ENCODE data around the gene GABRP. TPM values are rescaled to one million over a fixed set of nuclear protein-coding genes. Genes with fewer than 3 reads are reported as not detected.
A peak's percentile ranks its signal among the peaks of the same experiment; 100 is the strongest.
"Not testable (repeated sequence)": the region's sequence is repeated elsewhere in the genome, so short reads cannot be mapped to it uniquely, and the experiment has no call there.

GABRP gene
- total RNA-seq, 2 donors from 2014 or later: 4.8 to 5.5 TPM

- no peaks in the 10 kb centered on the region for H3K4me1 ChIP-seq (replicated peaks)
- TF ChIP-seq POLR2AphosphoS5 (IDR thresholded peaks at IDR 0.05) (no peak), POLR2A (IDR thresholded peaks at IDR 0.05) (no peak), CTCF (IDR thresholded peaks at IDR 0.05) (no peak)
- intact Hi-C loops (cut with DNase I): no loop called here
- no peaks in the 10 kb centered on the region for H3K9me3 ChIP-seq
- H3K4me3 ChIP-seq: no peak overlapping the region
- no peak overlapping the region for H3K27ac ChIP-seq
- H3K27me3 ChIP-seq (replicated peaks; ENCODE audit: insufficient read depth): no peaks in the 10 kb centered on the region
- H3K36me3 ChIP-seq: no peaks in the 10 kb centered on the region
- 88% methylated on average over 1 of the region's 1 CpG for WGBS
- no peak for DNase-seq (ENCODE audit: low spot score)
These were observed 34.7 kb downstream of the GABRP start for GRCh38 chr5:170818232-170818631.

- H3K27ac ChIP-seq: no peak overlapping the region
- H3K27me3 ChIP-seq (replicated peaks; ENCODE audit: insufficient read depth): no peaks in the 10 kb centered on the region
- H3K9me3 ChIP-seq: no peaks in the 10 kb centered on the region
- H3K36me3 ChIP-seq: no peaks in the 10 kb centered on the region
- TF ChIP-seq POLR2A (IDR thresholded peaks at IDR 0.05) (no peak), POLR2AphosphoS5 (IDR thresholded peaks at IDR 0.05) (no peak)
- intact Hi-C loops (cut with DNase I): no loop called here
- no peak for DNase-seq (ENCODE audit: low spot score)
- no peaks in the 10 kb centered on the region for H3K4me1 ChIP-seq (replicated peaks)
- no peak overlapping the region for H3K4me3 ChIP-seq
These were observed 36.3 kb downstream of the GABRP start for GRCh38 chr5:170819824-170820223.

GRCh38 chr5:170821257-170821800, 37.8 kb downstream of the GABRP start:
- no peak for DNase-seq (ENCODE audit: low spot score)
- no peak for TF ChIP-seq CTCF (IDR thresholded peaks at IDR 0.05)
- TF ChIP-seq POLR2AphosphoS5 (IDR thresholded peaks at IDR 0.05): peak; percentile 13
- TF ChIP-seq POLR2A (IDR thresholded peaks at IDR 0.05): no peak
- no peak overlapping the region for H3K27ac ChIP-seq
- no peaks in the 10 kb centered on the region for H3K36me3 ChIP-seq
- no peaks in the 10 kb centered on the region for H3K9me3 ChIP-seq
- H3K27me3 ChIP-seq (replicated peaks; ENCODE audit: insufficient read depth): no peaks in the 10 kb centered on the region
- intact Hi-C loops (cut with DNase I): no loop called here
- WGBS: 21% methylated on average over 4 of the region's 4 CpGs
- H3K4me3 ChIP-seq: no peak overlapping the region
- no peaks in the 10 kb centered on the region for H3K4me1 ChIP-seq (replicated peaks)

GRCh38 chr5:170826117-170826516, 42.6 kb downstream of the GABRP start:
- Histone ChIP-seq H3K9me3 (no peaks in the 10 kb centered on the region), H3K4me3 (no peak overlapping the region), H3K27ac (no peak overlapping the region), H3K27me3 (replicated peaks; ENCODE audit: insufficient read depth) (no peaks in the 10 kb centered on the region), H3K4me1 (replicated peaks) (no peaks in the 10 kb centered on the region), H3K36me3 (no peaks in the 10 kb centered on the region)
- no peak for DNase-seq (ENCODE audit: low spot score)
- intact Hi-C loops (cut with DNase I): no loop called here
- WGBS: 83% methylated on average over 2 of the region's 2 CpGs
- TF ChIP-seq POLR2A (IDR thresholded peaks at IDR 0.05): no peak
- no peak for TF ChIP-seq POLR2AphosphoS5 (IDR thresholded peaks at IDR 0.05)
- no peak for TF ChIP-seq CTCF (IDR thresholded peaks at IDR 0.05)

GRCh38 chr5:170832241-170832640, 48.7 kb downstream of the GABRP start:
- Histone ChIP-seq H3K27ac (no peak overlapping the region), H3K27me3 (replicated peaks; ENCODE audit: insufficient read depth) (no peaks in the 10 kb centered on the region), H3K4me1 (replicated peaks) (no peaks in the 10 kb centered on the region), H3K36me3 (no peaks in the 10 kb centered on the region), H3K4me3 (no peak overlapping the region), H3K9me3 (no peaks in the 10 kb centered on the region)
- intact Hi-C loops (cut with DNase I): no loop called here
- no peak for TF ChIP-seq POLR2AphosphoS5 (IDR thresholded peaks at IDR 0.05)
- no peak for TF ChIP-seq CTCF (IDR thresholded peaks at IDR 0.05)
- TF ChIP-seq POLR2A (IDR thresholded peaks at IDR 0.05): no peak
- WGBS: 74% methylated on average over 7 of the region's 7 CpGs
- DNase-seq (ENCODE audit: low spot score): no peak

GRCh38 chr5:170833981-170834380, 50.5 kb downstream of the GABRP start:
- WGBS: 88% methylated on average over 2 of the region's 2 CpGs
- H3K27me3 ChIP-seq (replicated peaks; ENCODE audit: insufficient read depth); H3K4me1 ChIP-seq (replicated peaks); H3K36me3 ChIP-seq; DNase-seq (ENCODE audit: low spot score); H3K4me3 ChIP-seq; intact Hi-C loops (cut with DNase I); H3K27ac ChIP-seq; H3K9me3 ChIP-seq: not testable (repeated sequence)

All from prostate gland (tissue), 2 donors.